ENCODE data around the gene STX18. TPM values are rescaled to one million over a fixed set of nuclear protein-coding genes. Genes with fewer than 3 reads are reported as not detected.
"Not testable (repeated sequence)": the region's sequence is repeated elsewhere in the genome, so short reads cannot be mapped to it uniquely, and the experiment has no call there.

STX18 gene
- total RNA-seq, 1 donor from 2014 or later: 33.9 TPM

DNA sequence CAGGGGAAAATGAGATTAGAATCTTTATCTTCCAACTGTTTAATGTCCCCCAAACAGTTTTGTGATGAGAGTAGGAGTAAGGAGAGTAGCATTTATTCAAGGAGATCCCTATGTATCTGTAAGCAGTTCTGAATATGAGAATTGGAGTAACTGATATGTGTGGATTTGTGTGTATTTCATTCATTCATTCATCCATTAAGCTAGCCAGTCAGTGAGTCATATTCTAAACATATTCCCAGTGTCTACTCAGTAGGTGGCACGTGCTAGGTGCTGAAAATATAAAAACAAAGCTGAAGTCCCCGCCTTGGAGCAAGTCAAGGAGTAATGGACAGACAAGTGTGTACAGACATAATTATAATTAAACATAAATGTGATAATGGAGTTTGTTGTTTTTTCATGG lies 12.4 kb upstream of the STX18 start:
- Mint-ChIP-seq H3K4me1 (peaks cover 18% of the 10 kb centered on the region), H3K27me3 (ENCODE audit: insufficient read depth, low read depth) (peaks cover 2% of the 10 kb centered on the region), H3K27ac (no peak overlapping the region), H3K36me3 (peaks cover 40% of the 10 kb centered on the region), H3K9me3 (peaks cover 2% of the 10 kb centered on the region), H3K4me3 (no peak overlapping the region)
- H3K4me3 ChIP-seq: no peak overlapping the region
- no peak overlapping the region for H2AFZ ChIP-seq (replicated peaks)
- no peaks in the 10 kb centered on the region for H3K9me3 ChIP-seq (ENCODE audit: low read depth)
- no peak overlapping the region for H3K9ac ChIP-seq
- TF ChIP-seq, protein P1, sequence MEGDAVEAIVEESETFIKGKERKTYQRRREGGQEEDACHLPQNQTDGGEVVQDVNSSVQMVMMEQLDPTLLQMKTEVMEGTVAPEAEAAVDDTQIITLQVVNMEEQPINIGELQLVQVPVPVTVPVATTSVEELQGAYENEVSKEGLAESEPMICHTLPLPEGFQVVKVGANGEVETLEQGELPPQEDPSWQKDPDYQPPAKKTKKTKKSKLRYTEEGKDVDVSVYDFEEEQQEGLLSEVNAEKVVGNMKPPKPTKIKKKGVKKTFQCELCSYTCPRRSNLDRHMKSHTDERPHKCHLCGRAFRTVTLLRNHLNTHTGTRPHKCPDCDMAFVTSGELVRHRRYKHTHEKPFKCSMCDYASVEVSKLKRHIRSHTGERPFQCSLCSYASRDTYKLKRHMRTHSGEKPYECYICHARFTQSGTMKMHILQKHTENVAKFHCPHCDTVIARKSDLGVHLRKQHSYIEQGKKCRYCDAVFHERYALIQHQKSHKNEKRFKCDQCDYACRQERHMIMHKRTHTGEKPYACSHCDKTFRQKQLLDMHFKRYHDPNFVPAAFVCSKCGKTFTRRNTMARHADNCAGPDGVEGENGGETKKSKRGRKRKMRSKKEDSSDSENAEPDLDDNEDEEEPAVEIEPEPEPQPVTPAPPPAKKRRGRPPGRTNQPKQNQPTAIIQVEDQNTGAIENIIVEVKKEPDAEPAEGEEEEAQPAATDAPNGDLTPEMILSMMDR (IDR thresholded peaks at IDR 0.05): no peak
- TF ChIP-seq EZH2phosphoT487 (IDR thresholded peaks at IDR 0.05) (no peak), EZH2 (IDR thresholded peaks at IDR 0.05) (no peak)
- H3K4me1 ChIP-seq: no peaks in the 10 kb centered on the region
- no peak overlapping the region for H3K4me2 ChIP-seq
- no peaks in the 10 kb centered on the region for H3K79me2 ChIP-seq (ENCODE audit: low read depth)
- no peaks in the 10 kb centered on the region for H4K20me1 ChIP-seq (ENCODE audit: low read depth)
- no peak overlapping the region for H3K27ac ChIP-seq
- no peaks in the 10 kb centered on the region for H3K27me3 ChIP-seq
- no peaks in the 10 kb centered on the region for H3K36me3 ChIP-seq
- H3F3A ChIP-seq (ENCODE audit: low read depth): no peaks in the 10 kb centered on the region
- DNase-seq (ENCODE audit: low spot score): no peak

DNA sequence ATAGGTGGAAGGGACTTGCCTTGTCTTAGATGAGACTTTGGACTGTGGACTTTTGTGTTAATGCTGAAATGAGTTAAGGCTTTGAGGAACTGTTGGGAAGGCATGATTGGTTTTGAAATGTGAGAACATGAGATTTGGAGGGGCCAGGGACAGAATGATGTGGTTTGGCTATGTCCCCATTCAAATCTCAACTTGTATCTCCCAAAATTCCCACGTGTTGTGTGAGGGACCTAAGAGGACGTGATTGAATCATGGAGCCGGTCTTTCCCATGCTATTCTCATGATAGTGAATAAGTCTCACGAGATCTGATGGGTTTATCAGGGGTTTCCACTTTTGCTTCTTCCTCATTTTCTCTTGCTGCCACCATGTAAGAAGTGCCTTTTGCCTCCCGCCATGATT lies 10.2 kb upstream of the STX18 start:
- H3K4me2 ChIP-seq, H3K4me3 ChIP-seq, H3K4me3 Mint-ChIP-seq: not testable (repeated sequence)

GRCh38 chr4:4550161-4550560 lies 8.3 kb upstream of the STX18 start:
- H3F3A ChIP-seq (ENCODE audit: low read depth); H3K27me3 Mint-ChIP-seq (ENCODE audit: insufficient read depth, low read depth); H3K4me1 Mint-ChIP-seq; H2AFZ ChIP-seq (replicated peaks); H3K9me3 Mint-ChIP-seq; H4K20me1 ChIP-seq (ENCODE audit: low read depth); H3K79me2 ChIP-seq (ENCODE audit: low read depth); H3K4me1 ChIP-seq; DNase-seq (ENCODE audit: low spot score); H3K4me3 Mint-ChIP-seq; H3K36me3 ChIP-seq; H3K9ac ChIP-seq; H3K27me3 ChIP-seq; H3K27ac ChIP-seq; H3K9me3 ChIP-seq (ENCODE audit: low read depth); H3K27ac Mint-ChIP-seq; H3K4me3 ChIP-seq; H3K4me2 ChIP-seq: not testable (repeated sequence)
- peaks cover 56% of the 10 kb centered on the region for H3K36me3 Mint-ChIP-seq

More for the DNA sequence above, 10.2 kb upstream of the STX18 start:
- not testable (repeated sequence) for H3K4me1 ChIP-seq; H4K20me1 ChIP-seq (ENCODE audit: low read depth); H3K9ac ChIP-seq; H3K9me3 ChIP-seq (ENCODE audit: low read depth); H3F3A ChIP-seq (ENCODE audit: low read depth); H3K27me3 ChIP-seq; H3K27ac ChIP-seq; H3K79me2 ChIP-seq (ENCODE audit: low read depth); H3K27ac Mint-ChIP-seq; H3K36me3 ChIP-seq; H3K9me3 Mint-ChIP-seq; H2AFZ ChIP-seq (replicated peaks); H3K27me3 Mint-ChIP-seq (ENCODE audit: insufficient read depth, low read depth); DNase-seq (ENCODE audit: low spot score)
- Mint-ChIP-seq H3K4me1 (peaks cover 15% of the 10 kb centered on the region), H3K36me3 (peaks cover 48% of the 10 kb centered on the region)

DNA sequence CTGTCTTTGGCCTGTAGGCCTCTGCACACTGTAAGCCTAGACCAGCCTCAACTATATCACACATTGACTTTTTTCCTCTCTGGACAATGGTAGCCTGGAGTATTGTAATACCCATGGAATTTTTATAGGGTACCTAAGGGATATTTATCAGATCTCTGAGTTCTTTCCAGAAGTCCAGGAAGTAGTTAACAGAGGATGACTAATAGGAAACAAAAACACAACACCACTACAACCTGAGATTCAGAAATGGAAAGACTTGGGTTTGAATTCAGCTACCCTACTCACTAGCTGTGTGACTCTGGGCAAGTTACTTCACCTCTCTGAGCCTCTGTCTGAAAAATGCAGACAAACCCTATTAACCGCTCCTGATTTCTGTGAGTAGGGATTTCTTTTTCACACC lies 7.7 kb upstream of the STX18 start:
- Mint-ChIP-seq H3K9me3 (peaks cover 2% of the 10 kb centered on the region), H3K27ac (no peak overlapping the region), H3K4me1 (no peaks in the 10 kb centered on the region), H3K27me3 (ENCODE audit: insufficient read depth, low read depth) (no peaks in the 10 kb centered on the region), H3K4me3 (no peak overlapping the region), H3K36me3 (peaks cover 53% of the 10 kb centered on the region)
- no peaks in the 10 kb centered on the region for H3K36me3 ChIP-seq
- H3F3A ChIP-seq (ENCODE audit: low read depth): no peaks in the 10 kb centered on the region
- DNase-seq (ENCODE audit: low spot score): no peak
- H3K4me2 ChIP-seq: no peak overlapping the region
- TF ChIP-seq EZH2 (IDR thresholded peaks at IDR 0.05): no peak
- TF ChIP-seq, protein P1 (IDR thresholded peaks at IDR 0.05): no peak
- TF ChIP-seq EZH2phosphoT487 (IDR thresholded peaks at IDR 0.05): no peak
- no peak overlapping the region for H3K9ac ChIP-seq
- no peak overlapping the region for H3K4me3 ChIP-seq
- H2AFZ ChIP-seq (replicated peaks): no peak overlapping the region
- H4K20me1 ChIP-seq (ENCODE audit: low read depth): no peaks in the 10 kb centered on the region
- no peak overlapping the region for H3K27ac ChIP-seq
- H3K27me3 ChIP-seq: no peaks in the 10 kb centered on the region
- H3K9me3 ChIP-seq (ENCODE audit: low read depth): no peaks in the 10 kb centered on the region
- no peaks in the 10 kb centered on the region for H3K79me2 ChIP-seq (ENCODE audit: low read depth)
- H3K4me1 ChIP-seq: no peaks in the 10 kb centered on the region

All from neural progenitor cell (in vitro differentiated cells).